Measurements from ENCODE around the gene LRP10.
A peak's percentile ranks its signal among the peaks of the same experiment; 100 is the strongest.

The LRP10 gene

DNA sequence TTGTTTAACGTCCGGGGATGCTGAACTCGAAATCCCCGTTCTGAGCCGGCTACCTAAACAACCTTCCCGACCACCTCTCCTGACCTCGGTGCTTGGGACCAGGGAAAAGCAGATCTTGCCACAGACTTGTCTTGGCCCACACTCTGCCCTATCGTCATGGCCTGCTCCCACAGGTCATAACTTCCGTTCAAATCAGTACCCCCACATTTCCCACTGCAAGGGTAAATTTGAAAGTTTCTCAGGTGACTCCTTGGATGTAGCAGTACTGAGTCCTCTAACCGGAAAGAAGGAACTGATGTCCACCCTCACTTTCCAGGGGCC lies 48.0 kb downstream of the LRP10 start:
- DNase-seq (ENCODE audit: low read depth): no peak

DNA sequence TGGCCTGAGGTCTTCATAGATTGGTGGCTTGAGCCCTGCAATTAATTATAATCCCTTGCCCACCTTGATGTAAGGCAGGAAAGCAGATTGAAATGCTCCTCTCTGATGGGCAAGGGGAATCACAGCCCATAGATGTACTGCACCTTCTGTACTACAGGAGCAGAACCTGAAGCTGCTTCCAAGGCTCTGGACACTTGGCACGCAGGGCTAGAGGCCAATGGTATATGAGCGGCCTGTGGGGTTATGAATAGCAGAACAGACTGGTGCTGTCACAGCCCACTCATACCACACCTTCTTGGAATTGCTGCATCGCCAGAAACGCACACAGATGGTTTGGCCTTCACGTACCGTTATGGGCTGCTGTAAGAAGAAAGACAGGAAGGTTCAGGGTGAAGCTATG lies 49.2 kb downstream of the LRP10 start:
- no peak for DNase-seq (ENCODE audit: low read depth)

DNA sequence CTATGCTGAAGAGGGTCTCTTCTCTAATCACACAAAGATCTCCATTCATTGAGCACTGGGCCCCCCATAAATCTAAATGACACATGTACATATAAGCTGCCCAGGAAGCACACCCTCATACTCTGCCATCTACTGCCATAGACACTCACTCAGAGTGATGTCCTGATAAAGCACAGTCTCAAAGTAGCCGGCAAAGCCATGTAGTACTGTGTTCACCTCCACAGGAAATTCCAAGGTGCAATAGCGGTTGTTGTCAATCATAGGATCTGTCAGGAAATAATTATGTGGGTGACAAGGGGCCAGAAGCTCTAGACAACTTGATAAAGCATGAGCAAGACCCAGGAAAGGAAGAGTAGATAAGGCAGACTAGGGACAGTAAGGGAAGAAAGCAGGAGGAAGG lies 50.8 kb downstream of the LRP10 start:
- DNase-seq (ENCODE audit: low read depth): no peak

DNA sequence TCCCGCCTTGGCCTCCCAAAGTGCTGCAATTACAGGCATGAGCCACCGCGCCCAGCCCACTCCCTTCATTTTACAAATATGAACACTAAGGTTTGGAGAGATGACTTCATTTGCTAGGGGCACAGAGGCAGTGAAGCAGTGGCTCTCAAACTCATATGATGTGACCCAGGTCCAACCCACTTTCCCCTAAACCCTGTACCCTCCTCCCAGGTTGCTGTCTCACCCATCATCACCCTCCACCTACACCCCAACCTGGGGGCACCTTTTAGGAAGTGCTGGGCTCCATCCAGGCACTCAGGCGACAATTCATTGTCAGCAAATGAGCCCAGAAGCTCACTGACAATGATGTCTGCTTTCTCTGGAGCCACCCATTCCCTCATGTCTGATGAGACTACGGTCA lies 52.2 kb downstream of the LRP10 start:
- DNase-seq (ENCODE audit: low read depth): no peak

DNA sequence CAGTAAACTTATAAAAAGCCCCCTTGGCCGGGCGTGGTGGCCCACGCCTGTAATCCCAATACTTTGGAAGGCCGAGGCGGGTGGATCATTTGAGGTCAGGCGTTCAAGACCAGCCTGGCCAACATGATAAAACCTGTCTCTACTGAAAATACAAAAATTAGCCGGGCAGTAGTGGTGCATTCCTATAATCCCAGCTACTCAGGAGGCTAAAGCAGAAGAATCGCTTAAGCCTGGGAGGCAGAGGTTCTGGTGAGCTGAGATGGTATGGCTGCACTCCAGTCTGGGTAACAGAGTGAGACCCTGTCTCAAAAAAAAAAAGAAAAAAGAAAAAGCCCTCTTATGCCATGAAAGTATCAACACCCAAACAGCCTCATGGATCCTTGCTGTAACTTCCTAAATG lies 54.0 kb downstream of the LRP10 start:
- no peak for DNase-seq (ENCODE audit: low read depth)

DNA sequence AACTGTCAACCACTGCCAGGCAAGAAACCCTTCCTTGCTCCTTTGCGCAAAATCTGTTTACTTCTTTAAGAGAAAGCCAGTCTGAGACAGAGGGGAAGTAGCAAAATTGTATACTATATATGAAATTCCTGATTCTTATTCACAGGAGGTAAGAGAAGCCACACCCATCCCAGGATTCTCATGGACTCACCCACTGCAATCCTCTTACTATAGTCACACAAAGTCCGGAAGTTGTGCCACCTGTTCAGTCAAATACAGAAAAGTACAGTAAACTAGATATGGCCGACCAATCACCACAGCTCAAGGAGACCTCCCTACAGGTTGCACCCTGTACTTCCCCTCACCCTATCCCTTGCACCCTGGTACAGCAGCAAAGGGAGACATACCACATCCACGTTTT lies 54.8 kb downstream of the LRP10 start:
- DNase-seq (ENCODE audit: low read depth): no peak

DNA sequence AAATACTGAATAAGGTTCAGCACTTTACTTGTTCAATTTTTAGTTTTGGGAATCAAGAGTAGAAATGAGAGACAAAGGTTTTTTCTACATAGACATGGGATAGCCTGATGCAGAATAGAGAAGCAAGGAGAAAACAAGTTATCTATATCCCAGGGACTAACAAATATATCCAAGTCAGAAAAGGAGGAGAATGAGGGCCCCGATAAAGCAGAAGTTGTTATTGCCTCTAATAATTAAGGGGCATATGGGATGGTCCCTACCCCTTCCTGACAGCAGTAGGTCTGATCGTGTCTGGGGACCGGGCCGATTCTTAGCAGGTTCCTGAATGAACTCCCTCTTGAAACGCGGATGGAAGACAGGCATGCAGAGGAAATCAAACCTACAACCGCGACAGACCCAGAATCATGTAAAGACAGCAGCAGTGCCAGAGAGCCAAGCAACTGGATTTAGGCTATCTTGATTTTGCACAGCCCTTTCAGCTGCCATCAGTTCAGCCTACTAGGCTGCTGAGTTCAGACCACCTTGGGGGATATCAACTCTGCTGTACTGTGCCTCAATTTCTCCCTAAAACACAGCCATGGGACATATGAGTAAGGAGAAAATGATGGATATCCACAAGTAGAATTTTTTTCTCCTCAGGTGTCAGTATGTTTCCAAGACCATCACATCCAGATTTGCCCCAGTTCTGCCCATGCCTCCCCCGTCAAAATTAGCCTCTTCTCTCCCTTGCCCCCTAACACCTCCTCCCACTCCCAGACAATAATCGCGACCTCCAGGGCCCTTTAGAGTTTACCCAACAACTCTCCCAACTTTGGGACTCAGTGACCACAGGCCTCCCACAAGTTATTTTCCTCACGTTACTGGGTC lies 56.9 kb downstream of the LRP10 start:
- DNase-seq (ENCODE audit: low read depth): no peak

DNA sequence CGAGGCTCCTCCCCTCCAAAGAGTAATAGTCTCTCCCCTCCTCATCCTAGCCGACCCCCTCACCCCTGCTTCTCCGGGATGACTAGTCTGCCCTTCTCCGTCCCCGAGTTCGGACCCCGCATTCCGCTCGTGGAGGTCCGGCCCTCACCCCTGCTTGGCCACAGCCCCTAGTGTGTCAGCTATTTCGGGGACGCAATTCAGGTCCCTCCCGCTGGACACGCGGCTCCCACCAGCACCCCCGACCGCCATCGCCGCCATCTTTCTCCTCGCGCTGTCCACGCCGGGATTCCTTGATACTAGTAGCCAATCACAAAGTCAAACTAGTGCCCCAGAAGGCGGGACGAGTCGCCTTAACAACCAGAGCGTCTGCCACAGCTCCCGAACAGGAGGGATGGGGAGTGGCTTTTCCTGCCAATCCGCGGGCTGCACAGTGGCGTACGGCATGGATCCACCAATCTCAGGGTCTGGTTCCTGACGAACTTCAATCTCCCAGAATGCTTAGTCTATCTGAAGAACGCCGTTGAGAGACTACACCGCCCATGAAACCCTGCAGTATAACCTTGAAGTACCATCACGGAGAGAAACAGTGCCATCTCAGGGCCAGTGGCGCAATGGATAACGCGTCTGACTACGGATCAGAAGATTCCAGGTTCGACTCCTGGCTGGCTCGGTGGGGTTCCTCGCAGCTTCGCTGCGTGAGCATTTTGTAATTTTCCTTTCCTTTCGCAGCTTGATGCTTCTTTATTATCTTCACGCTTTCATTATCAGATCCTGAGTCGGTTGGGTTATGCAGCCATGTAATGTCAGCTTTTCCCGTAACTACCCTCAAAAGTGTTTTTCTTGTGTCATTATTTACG lies 57.8 kb downstream of the LRP10 start, which contains the start of gene PRMT5:
Gene PRMT5, minus strand, starts transcription at position 273 of the 857 bp plus-strand sequence. Its CDS starts 15 bp downstream, at position 258.
- DNase-seq (ENCODE audit: low read depth): peak; percentile 99

DNA sequence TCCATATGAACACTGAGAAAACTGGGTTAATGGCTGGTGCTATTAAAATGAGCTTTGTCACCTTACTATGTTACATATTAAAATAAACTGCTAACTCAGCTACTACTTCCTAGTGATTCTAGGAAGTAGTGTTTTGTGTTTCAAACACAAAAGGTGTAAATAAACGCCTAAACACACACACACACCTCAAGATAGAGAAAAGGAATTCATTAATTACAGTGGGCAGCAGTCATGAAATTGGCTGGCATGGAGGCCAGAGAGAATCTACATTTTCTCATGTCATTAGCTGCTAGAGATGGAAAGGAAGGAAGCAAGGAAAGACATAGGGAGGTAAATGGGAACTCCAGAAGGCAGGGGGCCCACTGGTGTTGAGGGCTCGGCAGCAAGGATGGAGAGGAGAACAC lies 58.4 kb downstream of the LRP10 start:
- no peak for DNase-seq (ENCODE audit: low read depth)
